Activated CD8-positive, alpha-beta memory T cell treated with anti-CD3 and anti-CD28 coated beads, Interleukin-2, amount 50 U/mL, for 1 hour (primary cell): ENCODE measurements around the gene SH3D19.
"Not testable (repeated sequence)": the region's sequence is repeated elsewhere in the genome, so short reads cannot be mapped to it uniquely, and the experiment has no call there.

Experiments
- DNase-seq: peaks from one replicate; pipeline ENCODE4 v3.0.0-alpha.2; 2020; ENCODE audit errors: extremely low read depth

SH3D19 gene

GRCh38 chr4:151276787-151277562, 48.4 kb downstream of the SH3D19 start, which contains the start of gene PRSS48:
Gene PRSS48 (plus strand): TSS chr4:151277161. CDS start chr4:151277173, 12 bp downstream.
- DNase-seq: no peak

GRCh38 chr4:151268905-151269304, 56.5 kb downstream of the SH3D19 start:
- not testable (repeated sequence) for DNase-seq

GRCh38 chr4:151267822-151268535, 57.4 kb downstream of the SH3D19 start:
- no peak for DNase-seq

- no peak for DNase-seq
Measured at GRCh38 chr4:151267104-151267503, 58.3 kb downstream of the SH3D19 start.

- no peak for DNase-seq
Measured at GRCh38 chr4:151266497-151266896, 58.9 kb downstream of the SH3D19 start.

GRCh38 chr4:151263455-151263854, 62.0 kb downstream of the SH3D19 start:
- DNase-seq: no peak

GRCh38 chr4:151260526-151260925, 64.9 kb downstream of the SH3D19 start:
- DNase-seq: no peak

GRCh38 chr4:151259752-151260151, 65.7 kb downstream of the SH3D19 start:
- no peak for DNase-seq

- no peak for DNase-seq
Measured at GRCh38 chr4:151257704-151258103, 67.7 kb downstream of the SH3D19 start.

- no peak for DNase-seq
Measured at GRCh38 chr4:151256134-151256533, 69.3 kb downstream of the SH3D19 start.

GRCh38 chr4:151255680-151256079, 69.7 kb downstream of the SH3D19 start:
- not testable (repeated sequence) for DNase-seq

GRCh38 chr4:151255226-151255625, 70.2 kb downstream of the SH3D19 start:
- not testable (repeated sequence) for DNase-seq

GRCh38 chr4:151251603-151252304, 73.7 kb downstream of the SH3D19 start:
- no peak for DNase-seq

- no peak for DNase-seq
Measured at GRCh38 chr4:151250706-151251105, 74.7 kb downstream of the SH3D19 start.

GRCh38 chr4:151248519-151248918, 76.9 kb downstream of the SH3D19 start:
- no peak for DNase-seq

GRCh38 chr4:151247395-151247794, 78.0 kb downstream of the SH3D19 start:
- DNase-seq: no peak

GRCh38 chr4:151246742-151247141, 78.7 kb downstream of the SH3D19 start:
- DNase-seq: no peak

- no peak for DNase-seq
Measured at GRCh38 chr4:151242305-151242704, 83.1 kb downstream of the SH3D19 start.

- no peak for DNase-seq
Measured at GRCh38 chr4:151239608-151240007, 85.8 kb downstream of the SH3D19 start.

GRCh38 chr4:151238477-151238876, 86.9 kb downstream of the SH3D19 start:
- DNase-seq: no peak

GRCh38 chr4:151236036-151236435, 89.4 kb downstream of the SH3D19 start:
- no peak for DNase-seq

GRCh38 chr4:151235373-151235772, 90.0 kb downstream of the SH3D19 start:
- DNase-seq: not testable (repeated sequence)
